ENCODE measurements around the gene GLRA2.

The GLRA2 gene

DNA sequence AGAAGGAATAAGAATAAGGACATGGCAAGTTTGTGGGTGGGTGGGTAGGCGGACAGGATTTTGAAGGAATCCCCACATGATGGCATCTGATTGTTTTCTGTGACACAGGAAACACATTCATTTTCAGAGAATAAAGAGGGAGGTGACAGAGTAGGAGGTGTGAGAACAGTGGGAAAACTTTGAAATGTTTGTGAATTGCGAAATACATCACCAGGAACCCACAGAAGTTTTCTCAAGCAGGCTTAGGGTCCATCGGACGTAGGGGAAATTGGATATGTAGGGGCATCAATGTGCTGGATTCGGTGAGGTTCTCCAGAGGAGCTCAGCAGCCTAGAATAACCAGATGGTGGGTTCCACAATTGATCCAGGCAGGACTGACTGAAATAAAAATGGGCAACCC lies 171.6 kb downstream of the GLRA2 start:
- no peak for DNase-seq (ENCODE audit: low spot score)

DNA sequence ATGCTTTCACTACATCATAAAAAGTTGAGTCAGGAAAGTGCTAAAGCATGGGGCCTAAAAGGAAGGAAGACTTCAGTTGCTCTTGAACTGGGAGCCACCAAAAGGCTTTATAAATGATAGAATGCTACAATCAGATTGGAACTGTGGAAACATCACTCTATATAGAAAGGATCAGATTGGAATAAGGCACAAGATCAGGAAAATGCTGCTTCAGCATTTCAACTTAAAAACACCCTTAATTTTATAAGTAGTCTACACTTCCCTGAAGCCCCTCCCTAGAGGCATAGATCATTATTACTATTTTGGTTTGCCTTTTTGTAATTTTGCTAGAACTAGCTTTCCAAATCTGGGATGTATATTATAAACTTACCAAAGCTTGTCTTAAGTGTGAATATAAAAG lies 172.8 kb downstream of the GLRA2 start:
- DNase-seq (ENCODE audit: low spot score) = no peak

GRCh38 chrX:14712096-14712495 lies 182.8 kb downstream of the GLRA2 start:
- DNase-seq (ENCODE audit: low spot score) = no peak

- DNase-seq (ENCODE audit: low spot score) = no peak
Measured at GRCh38 chrX:14717949-14718348, 188.6 kb downstream of the GLRA2 start.

GRCh38 chrX:14718403-14718802 lies 189.1 kb downstream of the GLRA2 start:
- no peak for DNase-seq (ENCODE audit: low spot score)

- DNase-seq (ENCODE audit: low spot score) = no peak
Measured at GRCh38 chrX:14729058-14729457, 199.7 kb downstream of the GLRA2 start.

DNA sequence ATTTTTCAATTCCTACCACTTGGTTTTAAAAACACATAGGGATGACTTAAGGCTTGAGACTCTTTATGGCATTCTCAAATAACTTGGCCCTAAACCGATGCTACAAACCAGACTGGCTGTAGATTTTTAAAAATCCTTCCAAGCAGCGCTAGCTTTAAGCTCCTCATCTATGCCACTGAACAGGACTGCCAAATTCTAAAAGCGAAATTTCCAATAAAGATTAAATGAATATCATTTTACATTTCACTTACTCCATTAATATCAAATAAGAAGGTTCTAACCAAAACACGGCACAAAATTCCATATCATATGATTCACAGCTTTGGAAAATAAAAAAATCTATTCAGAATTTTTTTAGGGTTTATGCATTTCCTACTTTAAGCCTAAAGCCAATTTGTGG lies 209.3 kb downstream of the GLRA2 start:
- no peak for DNase-seq (ENCODE audit: low spot score)

DNA sequence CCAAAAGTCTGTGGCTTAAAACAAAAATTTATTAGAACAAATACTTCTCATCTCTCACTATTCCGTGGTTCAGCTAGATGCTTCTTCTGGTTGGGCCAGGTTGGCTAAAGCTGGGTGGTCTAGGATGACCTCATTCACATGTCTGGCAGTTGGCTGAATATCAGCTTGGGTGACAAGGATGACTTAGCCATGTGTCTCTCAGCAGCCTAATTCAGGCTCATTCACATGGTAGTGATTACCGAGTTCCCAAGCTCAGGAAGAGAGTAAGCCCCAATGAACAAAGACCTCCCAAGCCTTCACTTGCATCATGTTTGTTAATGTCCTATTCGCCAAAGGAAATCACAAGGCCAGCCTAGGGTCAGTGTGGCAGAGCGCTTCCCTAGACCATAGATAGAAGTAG lies 224.1 kb downstream of the GLRA2 start:
- DNase-seq (ENCODE audit: low spot score) = no peak

DNA sequence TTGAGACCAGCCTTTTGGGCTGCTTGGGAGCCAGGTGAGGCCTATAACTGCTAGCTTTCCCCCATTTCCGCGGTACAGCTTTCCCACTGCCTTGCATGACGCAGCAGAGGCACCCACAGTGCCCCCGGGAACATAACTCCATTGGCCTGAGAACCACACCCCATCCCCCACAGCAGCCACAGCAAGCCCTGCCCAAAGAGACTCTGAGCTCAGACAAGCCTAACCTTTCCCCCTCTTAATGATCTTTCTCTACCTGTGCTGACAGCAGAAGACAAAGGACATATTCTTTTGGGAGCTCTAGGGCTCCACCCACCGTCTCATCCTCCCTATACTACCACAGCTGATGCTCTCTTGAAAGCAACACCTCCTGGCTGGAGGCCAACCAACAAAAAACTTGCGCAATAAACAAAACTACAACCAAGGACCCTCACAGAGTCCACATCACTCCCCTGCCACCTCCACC lies 228.7 kb downstream of the GLRA2 start:
- no peak for DNase-seq (ENCODE audit: low spot score)

GRCh38 chrX:14775416-14775815 lies 246.1 kb downstream of the GLRA2 start:
- no peak for DNase-seq (ENCODE audit: low spot score)

GRCh38 chrX:14776901-14777300 lies 247.6 kb downstream of the GLRA2 start:
- DNase-seq (ENCODE audit: low spot score) = no peak

- DNase-seq (ENCODE audit: low spot score) = no peak
Measured at GRCh38 chrX:14777525-14777924, 248.2 kb downstream of the GLRA2 start.

GRCh38 chrX:14779580-14779979 lies 250.2 kb downstream of the GLRA2 start:
- no peak for DNase-seq (ENCODE audit: low spot score)

Data from iPS-NIHi11 (cell line).